HUES48 (cell line): ENCODE data around the gene MRPS15.
"Not testable (repeated sequence)": the region's sequence is repeated elsewhere in the genome, so short reads cannot be mapped to it uniquely, and the experiment has no call there.

Source experiments
- H3K27ac ChIP-seq: one replicate; pipeline ENCODE4 v1.7.0; 2013; ENCODE audit warnings: low read depth, low read length, inconsistent platforms
- H3K27me3 ChIP-seq: 2 replicates; pipeline ENCODE4 v1.6.1; 2013; ENCODE audit warnings: mild to moderate bottlenecking, low read length; ENCODE audit not compliant: control insufficient read depth, insufficient read depth
- H3K36me3 ChIP-seq: 2 replicates; pipeline ENCODE4 v1.6.1; 2013; ENCODE audit warnings: low read length; ENCODE audit not compliant: control insufficient read depth, insufficient read depth
- H3K4me1 ChIP-seq: 2 replicates; pipeline ENCODE4 v1.6.1; 2013; ENCODE audit warnings: mild to moderate bottlenecking, low read length; ENCODE audit not compliant: control insufficient read depth, insufficient read depth
- H3K4me3 ChIP-seq: 2 replicates; pipeline ENCODE4 v1.5.1; 2013; ENCODE audit warnings: mild to moderate bottlenecking, low read depth, low read length
- H3K9ac ChIP-seq: 2 replicates; pipeline ENCODE4 v1.6.1; 2013; ENCODE audit warnings: mild to moderate bottlenecking, low read depth, low read length, moderate library complexity
- H3K9me3 ChIP-seq: 2 replicates; pipeline ENCODE4 v1.6.1; 2013; ENCODE audit warnings: low read length; ENCODE audit not compliant: control insufficient read depth, insufficient read depth

The MRPS15 gene

GRCh38 chr1:36463803-36464604, at the start of gene MRPS15:
Gene MRPS15, minus strand, starts transcription at chr1:36464384. Its CDS starts 109 bp downstream, at chr1:36464275.
- peak within 1 kb of the TSS; percentile 87 for H3K27ac ChIP-seq
- no peaks in the 10 kb centered on the region for H3K9me3 ChIP-seq
- H3K9ac ChIP-seq = peak within 1 kb of the TSS; percentile 95
- peaks cover 39% of the 10 kb centered on the region for H3K27me3 ChIP-seq
- peaks cover 34% of the 10 kb centered on the region for H3K36me3 ChIP-seq
- peak within 1 kb of the TSS; percentile 97 for H3K4me3 ChIP-seq
- H3K4me1 ChIP-seq = peaks cover 10% of the 10 kb centered on the region; the same call in 1 of the 2 replicates

DNA sequence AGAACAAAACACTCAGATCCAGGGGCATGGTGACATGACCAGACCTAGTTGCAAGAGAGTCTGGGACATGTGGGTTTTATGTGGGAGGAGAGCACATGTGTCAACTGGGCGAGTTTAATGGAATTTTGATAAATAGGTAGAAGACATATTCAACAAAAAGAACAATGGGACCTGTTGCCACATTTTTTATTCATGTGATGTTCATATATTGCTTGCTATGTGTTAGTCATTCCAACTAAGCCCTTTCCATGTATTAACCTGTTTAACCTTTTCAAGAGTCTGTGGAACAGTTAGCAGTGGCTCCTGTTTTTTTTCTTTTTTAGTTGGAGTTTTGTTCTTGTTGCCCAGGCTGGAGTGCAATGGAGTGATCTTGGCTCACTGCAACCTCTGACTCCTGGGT, 48.7 kb upstream of the MRPS15 start:
- Histone ChIP-seq H3K27ac (no peak overlapping the region), H3K4me3 (no peak overlapping the region), H3K27me3 (no peaks in the 10 kb centered on the region), H3K36me3 (no peaks in the 10 kb centered on the region), H3K9ac (no peak overlapping the region), H3K4me1 (no peaks in the 10 kb centered on the region; the same call in 1 of the 2 replicates), H3K9me3 (no peaks in the 10 kb centered on the region)

GRCh38 chr1:36511804-36512798, 47.9 kb upstream of the MRPS15 start:
- Histone ChIP-seq H3K27me3 (no peaks in the 10 kb centered on the region), H3K9ac (no peak overlapping the region), H3K4me1 (no peaks in the 10 kb centered on the region; the same call in 1 of the 2 replicates), H3K4me3 (no peak overlapping the region), H3K27ac (no peak overlapping the region), H3K36me3 (no peaks in the 10 kb centered on the region), H3K9me3 (no peaks in the 10 kb centered on the region)

DNA sequence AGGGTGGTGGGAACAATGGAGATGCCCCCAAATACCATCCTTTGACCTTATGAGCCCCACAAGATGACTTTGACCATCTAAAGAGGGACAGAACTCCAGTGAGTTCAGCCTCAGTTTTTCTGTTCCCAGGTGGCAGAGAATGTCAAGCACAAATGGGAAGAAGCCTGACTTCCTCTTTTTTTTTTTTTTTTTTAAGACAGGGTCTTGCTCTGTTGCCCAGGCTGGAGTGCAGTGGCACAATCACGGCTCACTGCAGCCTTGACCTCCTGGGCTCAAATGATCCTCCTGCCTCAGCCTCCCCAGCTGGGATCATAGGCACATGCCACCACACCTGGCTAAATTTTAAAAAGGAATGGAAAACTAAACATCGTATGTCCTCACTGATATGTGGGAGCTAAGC, 47.0 kb upstream of the MRPS15 start:
- not testable (repeated sequence) for H3K9me3 ChIP-seq, H3K9ac ChIP-seq, H3K4me3 ChIP-seq, H3K36me3 ChIP-seq, H3K27me3 ChIP-seq, H3K27ac ChIP-seq, H3K4me1 ChIP-seq

DNA sequence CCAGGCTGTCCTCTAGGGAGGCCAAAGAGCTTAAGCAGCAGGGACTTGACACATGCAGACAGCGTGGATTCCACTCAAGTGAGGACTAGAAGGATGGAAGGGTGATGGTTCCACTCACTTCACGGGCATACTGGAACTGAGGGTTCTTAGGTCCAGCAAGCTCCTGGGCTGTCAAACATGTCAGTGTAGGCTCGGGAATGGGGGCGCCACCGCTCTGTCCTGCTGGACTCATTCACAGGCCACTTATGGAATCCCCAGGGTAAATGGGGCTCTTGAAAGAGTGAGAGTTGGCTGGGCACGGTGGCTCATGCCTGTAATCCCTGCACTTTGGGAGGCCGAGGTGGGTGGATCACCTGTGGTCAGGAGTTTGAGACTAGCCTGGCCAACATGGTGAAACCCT, 46.2 kb upstream of the MRPS15 start:
- H3K9ac ChIP-seq = no peak overlapping the region
- H3K27me3 ChIP-seq = no peaks in the 10 kb centered on the region
- H3K9me3 ChIP-seq = no peaks in the 10 kb centered on the region
- no peak overlapping the region for H3K27ac ChIP-seq
- no peaks in the 10 kb centered on the region for H3K36me3 ChIP-seq
- H3K4me1 ChIP-seq = no peaks in the 10 kb centered on the region
- no peak overlapping the region for H3K4me3 ChIP-seq

- Histone ChIP-seq H3K27me3 (no peaks in the 10 kb centered on the region), H3K4me3 (no peak overlapping the region), H3K36me3 (no peaks in the 10 kb centered on the region), H3K27ac (no peak overlapping the region), H3K9me3 (no peaks in the 10 kb centered on the region), H3K9ac (no peak overlapping the region), H3K4me1 (no peaks in the 10 kb centered on the region)
Measured at GRCh38 chr1:36508257-36508656, 44.1 kb upstream of the MRPS15 start.

DNA sequence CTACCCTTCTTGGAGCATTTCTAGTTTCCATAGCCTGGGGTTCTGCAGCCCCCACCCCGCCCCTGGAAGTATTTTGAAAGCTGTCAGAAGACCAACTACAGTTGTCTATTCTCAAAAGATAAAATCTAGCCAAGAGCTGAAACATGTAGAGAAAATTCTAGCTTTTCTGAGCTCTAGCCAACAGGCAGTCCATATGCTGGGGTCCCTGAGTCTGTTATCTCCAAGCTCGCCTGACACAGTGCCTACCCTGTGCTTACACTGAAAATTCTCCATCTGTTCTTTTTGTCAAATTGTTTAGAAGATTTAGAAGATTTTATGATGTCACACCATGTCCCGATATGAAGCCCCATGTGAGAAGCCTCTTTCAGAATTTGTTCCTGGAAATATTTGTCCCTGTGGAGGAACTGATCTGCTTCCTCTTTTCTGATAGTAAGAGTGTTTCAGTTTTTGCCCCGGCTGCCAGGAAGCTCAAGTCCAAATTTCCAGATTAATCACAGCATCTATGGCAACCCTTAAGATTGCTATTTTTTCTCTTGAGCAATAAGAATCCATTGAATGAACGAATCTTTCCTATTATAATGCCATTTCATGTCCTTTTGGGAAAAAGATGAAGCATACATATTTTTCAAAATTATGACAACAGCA, 42.2 kb upstream of the MRPS15 start:
- no peak overlapping the region for H3K4me3 ChIP-seq
- no peak overlapping the region for H3K27ac ChIP-seq
- H3K9me3 ChIP-seq = no peaks in the 10 kb centered on the region
- no peaks in the 10 kb centered on the region for H3K4me1 ChIP-seq
- no peaks in the 10 kb centered on the region for H3K36me3 ChIP-seq
- no peak overlapping the region for H3K9ac ChIP-seq
- no peaks in the 10 kb centered on the region for H3K27me3 ChIP-seq

DNA sequence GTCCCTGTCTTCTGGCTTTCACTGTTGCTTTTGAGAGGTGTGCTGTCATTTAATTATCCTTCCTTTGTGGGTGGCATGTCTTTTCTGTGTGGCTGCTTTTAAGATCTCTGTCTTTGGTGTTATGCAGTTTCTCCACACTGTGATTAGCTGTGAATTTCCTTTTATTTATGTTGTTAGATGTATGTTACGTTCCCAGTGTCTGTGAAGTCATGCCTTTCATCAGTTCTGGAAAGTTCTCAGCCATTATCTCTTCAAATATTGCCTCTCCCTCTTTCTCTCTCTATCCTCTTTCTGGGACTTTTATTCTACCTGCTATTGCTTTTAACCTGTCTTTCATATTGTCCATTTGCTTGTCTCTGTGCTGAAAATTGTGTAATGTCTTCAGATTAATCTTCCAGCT, 39.5 kb upstream of the MRPS15 start:
- no peaks in the 10 kb centered on the region for H3K9me3 ChIP-seq
- no peak overlapping the region for H3K9ac ChIP-seq
- H3K4me3 ChIP-seq = no peak overlapping the region
- no peaks in the 10 kb centered on the region for H3K36me3 ChIP-seq
- H3K27ac ChIP-seq = no peak overlapping the region
- no peaks in the 10 kb centered on the region for H3K4me1 ChIP-seq
- no peaks in the 10 kb centered on the region for H3K27me3 ChIP-seq

- Histone ChIP-seq H3K9ac (no peak overlapping the region), H3K9me3 (no peaks in the 10 kb centered on the region), H3K4me3 (no peak overlapping the region), H3K27ac (no peak overlapping the region), H3K36me3 (no peaks in the 10 kb centered on the region), H3K27me3 (no peaks in the 10 kb centered on the region), H3K4me1 (no peaks in the 10 kb centered on the region)
Measured at GRCh38 chr1:36503159-36503558, 39.0 kb upstream of the MRPS15 start.

DNA sequence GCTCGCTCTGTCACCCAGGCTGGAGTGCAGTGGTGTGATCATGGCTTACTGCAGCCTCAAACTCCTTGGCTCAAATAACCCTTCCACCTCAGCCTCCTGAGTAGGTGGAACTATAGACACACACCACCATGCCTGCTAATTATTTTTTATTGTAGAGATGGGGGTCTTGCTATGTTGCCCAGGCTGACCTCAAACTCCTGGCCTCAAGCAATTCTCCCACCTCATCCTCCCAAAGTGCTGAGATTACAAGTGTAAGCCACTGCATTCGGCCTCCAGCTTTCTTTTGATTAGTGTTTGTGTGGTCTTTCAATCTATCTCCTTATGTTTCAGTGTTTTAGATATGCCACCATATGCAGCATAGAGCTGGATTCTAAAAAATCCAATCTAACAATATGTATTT, 38.4 kb upstream of the MRPS15 start:
- no peak overlapping the region for H3K9ac ChIP-seq
- H3K36me3 ChIP-seq = no peaks in the 10 kb centered on the region
- no peaks in the 10 kb centered on the region for H3K27me3 ChIP-seq
- H3K9me3 ChIP-seq = no peaks in the 10 kb centered on the region
- no peak overlapping the region for H3K27ac ChIP-seq
- no peak overlapping the region for H3K4me3 ChIP-seq
- H3K4me1 ChIP-seq = no peaks in the 10 kb centered on the region
